OCI-LY3 (cell line): Measurements from ENCODE around the gene ITPR1.

Experiments
- H2AFZ ChIP-seq: fragments of 200-600, 300-600 bp; shearing (Covaris generic); 2 replicates; pipeline ENCODE4 v1.6.0; 2014; ENCODE audit warnings: antibody characterized with exemption, low read depth, low read length
- H3K27ac ChIP-seq: fragments of 200-600, 300-600 bp; sonication (generic); 2 replicates; pipeline ENCODE4 v1.5.1; 2014; ENCODE audit warnings: mild to moderate bottlenecking, low read length, moderate library complexity, mixed read lengths
- H3K27me3 ChIP-seq: fragments of 200-600, 300-600 bp; sonication (generic); 2 replicates; pipeline ENCODE4 v1.6.1; 2014; ENCODE audit warnings: low read depth, low read length, mixed read lengths
- H3K36me3 ChIP-seq: fragments of 200-600, 300-600 bp; sonication (generic); replicated peaks from 2 replicates; pipeline ENCODE3; 2014; ENCODE audit warnings: low read depth, low read length, mixed read lengths
- H3K4me1 ChIP-seq: fragments of 300-600, 200-600 bp; sonication (generic); 2 replicates; pipeline ENCODE4 v1.6.1; 2014; ENCODE audit warnings: low read length, mixed read lengths
- H3K4me2 ChIP-seq: fragments of 200-600, 300-600 bp; sonication (generic); 2 replicates; pipeline ENCODE4 v1.6.1; 2014; ENCODE audit warnings: low read length, mixed read lengths
- H3K4me3 ChIP-seq: fragments of 300-600, 200-600 bp; sonication (generic); 2 replicates; pipeline ENCODE4 v1.5.1; 2014; ENCODE audit warnings: antibody characterized with exemption, mild to moderate bottlenecking, low read length, moderate library complexity
- H3K79me2 ChIP-seq: fragments of 300-600, 200-600 bp; shearing (Covaris generic); 2 replicates; pipeline ENCODE4 v1.6.1; 2014; ENCODE audit warnings: mild to moderate bottlenecking, low read length, mixed read lengths
- H3K9ac ChIP-seq: fragments of 300-600, 200-600 bp; shearing (Covaris generic); 2 replicates; pipeline ENCODE4 v1.6.0; 2014; ENCODE audit warnings: mild to moderate bottlenecking, low read length, moderate library complexity
- H3K9me3 ChIP-seq: fragments of 200-600, 300-600 bp; shearing (Covaris generic); 2 replicates; pipeline ENCODE4 v1.6.1; 2014; ENCODE audit warnings: low read length, mixed read lengths; ENCODE audit not compliant: insufficient read depth
- H4K20me1 ChIP-seq: fragments of 200-600, 300-600 bp; sonication (generic); 2 replicates; pipeline ENCODE4 v1.6.1; 2016; ENCODE audit warnings: low read length, mixed read lengths; ENCODE audit not compliant: insufficient read depth
- CTCF ChIP-seq: fragments of 200-600, 300-600 bp; sonication (generic); IDR thresholded peaks from 2 replicates; pipeline ENCODE4 v1.5.1; 2014; ENCODE audit warnings: antibody characterized with exemption, low read length, low read depth
- EZH2phosphoT487 ChIP-seq: fragments of 200-600 bp; shearing (Covaris generic); IDR thresholded peaks from 2 replicates; pipeline ENCODE4 v1.6.1; 2018; ENCODE audit warnings: antibody characterized with exemption, mixed run types, low read depth

ITPR1 gene

DNA sequence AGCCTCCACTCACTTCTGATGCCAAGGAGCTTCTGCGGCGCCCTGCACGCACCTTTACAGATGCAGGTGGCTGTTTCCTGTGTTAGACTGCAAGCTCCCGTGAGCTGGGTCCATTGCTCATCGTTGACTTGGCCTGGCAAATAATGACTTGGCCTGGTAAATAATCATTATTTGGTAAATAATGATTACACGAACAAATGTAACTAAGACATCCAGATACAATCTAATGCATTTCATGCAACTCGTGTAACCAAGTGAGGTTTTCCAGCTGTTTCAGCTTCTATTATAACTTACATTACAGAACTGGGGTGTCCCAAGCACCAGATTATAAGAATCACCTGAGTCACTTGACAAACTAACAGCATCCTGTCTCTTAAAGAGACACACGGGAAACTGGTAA, 394.0 kb downstream of the ITPR1 start:
- H2AFZ ChIP-seq = no peak overlapping the region
- H3K9me3 ChIP-seq = 0 out of 2 replicates have a peak, but pooled peaks cover 2% of the 10 kb centered on the region
- H3K27me3 ChIP-seq = peaks cover 43% of the 10 kb centered on the region
- H3K4me3 ChIP-seq = no peak overlapping the region
- no peaks in the 10 kb centered on the region for H4K20me1 ChIP-seq
- no peak overlapping the region for H3K9ac ChIP-seq
- TF ChIP-seq CTCF (no peak), EZH2phosphoT487 (no peak)
- H3K4me2 ChIP-seq = no peak overlapping the region
- H3K79me2 ChIP-seq = no peaks in the 10 kb centered on the region
- H3K36me3 ChIP-seq = no peaks in the 10 kb centered on the region
- peaks cover 10% of the 10 kb centered on the region for H3K4me1 ChIP-seq
- no peak overlapping the region for H3K27ac ChIP-seq

GRCh38 chr3:4888913-4889846, 396.0 kb downstream of the ITPR1 start:
- peaks cover 10% of the 10 kb centered on the region for H3K4me1 ChIP-seq
- H3K27ac ChIP-seq = no peak overlapping the region
- H3K36me3 ChIP-seq = no peaks in the 10 kb centered on the region
- TF ChIP-seq EZH2phosphoT487 (no peak), CTCF (peak; percentile 24)
- no peaks in the 10 kb centered on the region for H3K9me3 ChIP-seq
- H3K4me2 ChIP-seq = peak overlapping the region; percentile 7
- no peak overlapping the region for H2AFZ ChIP-seq
- peaks cover 41% of the 10 kb centered on the region for H3K27me3 ChIP-seq
- no peak overlapping the region for H3K4me3 ChIP-seq
- no peaks in the 10 kb centered on the region for H3K79me2 ChIP-seq
- no peak overlapping the region for H3K9ac ChIP-seq
- H4K20me1 ChIP-seq = no peaks in the 10 kb centered on the region

- Histone ChIP-seq H3K4me3 (no peak overlapping the region), H3K27me3 (peaks cover 39% of the 10 kb centered on the region), H3K27ac (no peak overlapping the region), H3K4me1 (peaks cover 10% of the 10 kb centered on the region), H3K79me2 (no peaks in the 10 kb centered on the region), H3K9me3 (no peaks in the 10 kb centered on the region), H2AFZ (no peak overlapping the region), H4K20me1 (no peaks in the 10 kb centered on the region), H3K4me2 (no peak overlapping the region), H3K36me3 (no peaks in the 10 kb centered on the region), H3K9ac (no peak overlapping the region)
- TF ChIP-seq CTCF (no peak), EZH2phosphoT487 (no peak)
Measured at GRCh38 chr3:4889896-4890295, 396.7 kb downstream of the ITPR1 start.

DNA sequence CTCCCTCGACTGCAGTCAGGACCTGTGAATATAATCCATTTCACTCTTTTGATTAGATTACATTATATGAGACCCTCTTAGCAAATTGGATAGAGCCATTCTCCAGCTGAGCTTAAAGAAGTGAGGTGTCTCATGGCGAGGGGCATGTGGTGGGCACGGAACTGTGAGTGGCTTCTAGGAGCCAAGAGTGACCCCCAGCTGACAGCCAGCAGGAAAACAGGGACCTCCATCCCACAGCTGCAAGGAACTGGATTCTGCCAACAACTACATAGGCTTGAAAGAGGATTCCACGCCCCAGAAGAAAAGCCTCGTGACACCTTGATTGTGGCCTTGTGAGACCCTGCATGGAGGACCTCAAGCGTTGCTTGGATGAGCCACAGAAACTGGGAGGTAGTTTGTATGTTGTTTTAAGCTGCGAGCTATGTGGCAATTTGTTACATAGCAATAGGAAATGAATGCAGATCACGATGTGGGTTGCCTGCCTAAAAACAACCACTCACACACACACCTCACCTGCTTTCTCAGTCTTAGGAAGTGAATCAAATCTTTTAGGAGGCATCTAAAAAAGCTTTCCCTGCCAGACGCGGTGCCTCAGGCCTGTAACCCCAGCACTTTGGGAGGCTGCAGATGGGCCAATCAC, 401.9 kb downstream of the ITPR1 start:
- no peaks in the 10 kb centered on the region for H4K20me1 ChIP-seq

More for the DNA sequence above, 401.9 kb downstream of the ITPR1 start:
- Histone ChIP-seq H3K4me2 (no peak overlapping the region), H3K4me1 (peaks cover 10% of the 10 kb centered on the region), H3K9ac (no peak overlapping the region), H2AFZ (no peak overlapping the region), H3K27me3 (peaks cover 64% of the 10 kb centered on the region), H3K4me3 (no peak overlapping the region), H3K36me3 (no peaks in the 10 kb centered on the region), H3K27ac (no peak overlapping the region), H3K9me3 (no peaks in the 10 kb centered on the region), H3K79me2 (no peaks in the 10 kb centered on the region)
- TF ChIP-seq CTCF (no peak), EZH2phosphoT487 (no peak)
